ENCODE results near the gene RRAS2. TPM values are rescaled to one million over a fixed set of nuclear protein-coding genes. Genes with fewer than 3 reads are reported as not detected.

The RRAS2 gene
- total and polyA plus RNA-seq, 9 of the 15 experiments (the other 6 are each of a cell fraction or from before 2014, with no cell fraction given), result 9.4 to 47.5 (median 37.6) TPM

DNA sequence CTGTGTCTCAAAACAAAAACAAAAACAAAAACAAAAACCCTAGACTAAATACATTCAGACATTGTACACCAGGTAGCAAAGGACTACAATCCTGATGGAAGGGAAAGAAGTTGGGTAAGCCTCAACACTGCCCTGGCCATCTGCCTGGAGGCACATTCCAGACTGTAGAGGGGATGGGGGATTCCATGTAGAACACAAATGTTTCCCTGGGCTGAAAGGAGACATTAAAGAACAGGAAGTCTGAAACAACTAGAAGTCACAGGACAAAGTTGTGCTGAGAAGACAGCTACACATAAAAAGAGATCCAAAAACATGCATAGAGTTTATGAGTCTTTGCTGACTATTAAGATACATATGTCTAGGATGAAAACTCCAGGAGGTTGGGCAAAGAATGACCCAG is 83.9 kb downstream of the RRAS2 start:
- Histone ChIP-seq H3K4me1 (replicated peaks in 1 of 2; ENCODE audit: control insufficient read depth in 2 of 2, insufficient read depth in 2 of 2, low read length in 2 of 2) (no peaks in the 10 kb centered on the region; a peak in 1 of 5 replicates), H3K27ac (ENCODE audit: extremely low read depth, low read depth, low read length) (no peak overlapping the region), H4K20me1 (replicated peaks; ENCODE audit: control insufficient read depth, insufficient read depth, low read length) (no peaks in the 10 kb centered on the region), H3K27me3 (ENCODE audit: control insufficient read depth in 2 of 2, insufficient read depth in 2 of 2, low read length in 2 of 2) (no peaks in the 10 kb centered on the region), H3K4me3 (no peak overlapping the region), H3K9me3 (replicated peaks; ENCODE audit: control insufficient read depth, insufficient read depth, low read depth, low read length) (no peaks in the 10 kb centered on the region), H3K4me2 (ENCODE audit: insufficient read depth, low read length) (no peak overlapping the region), H3K9ac (ENCODE audit: insufficient read depth in 1 of 2, low read depth in 2 of 2, low read length in 2 of 2) (no peak overlapping the region), H3K79me2 (ENCODE audit: control insufficient read depth, insufficient read depth, low read length) (no peaks in the 10 kb centered on the region), H3K36me3 (ENCODE audit: control insufficient read depth, insufficient read depth, low read length) (peaks cover 2% of the 10 kb centered on the region; the same call in 2 of the 3 replicates), H2AFZ (ENCODE audit: low read depth, low read length) (no peak overlapping the region), H3K9me1 (ENCODE audit: control insufficient read depth, insufficient read depth, low read length) (no peaks in the 10 kb centered on the region)
- FAIRE-seq, result no peak
- no peak for ATAC-seq
- CTCF ChIA-PET (ENCODE audit: low intra/inter-chr PET ratio), result no interaction called here
- intact Hi-C loops (cut with micrococcal nuclease), result no loop called here
- POLR2A ChIA-PET, result no interaction called here
- BruUV-seq (replicated peaks), result no TSS peak
- in situ Hi-C loops (cut with MboI), result no loop called here
- DNase-seq (ENCODE audit: extremely low read depth in 1 of 4, low spot score in 3 of 4), result no peak
- no peak for TF ChIP-seq SRF (CRISPR knock-in tag; IDR thresholded peaks at IDR 0.05)
- TF ChIP-seq, protein P1, sequence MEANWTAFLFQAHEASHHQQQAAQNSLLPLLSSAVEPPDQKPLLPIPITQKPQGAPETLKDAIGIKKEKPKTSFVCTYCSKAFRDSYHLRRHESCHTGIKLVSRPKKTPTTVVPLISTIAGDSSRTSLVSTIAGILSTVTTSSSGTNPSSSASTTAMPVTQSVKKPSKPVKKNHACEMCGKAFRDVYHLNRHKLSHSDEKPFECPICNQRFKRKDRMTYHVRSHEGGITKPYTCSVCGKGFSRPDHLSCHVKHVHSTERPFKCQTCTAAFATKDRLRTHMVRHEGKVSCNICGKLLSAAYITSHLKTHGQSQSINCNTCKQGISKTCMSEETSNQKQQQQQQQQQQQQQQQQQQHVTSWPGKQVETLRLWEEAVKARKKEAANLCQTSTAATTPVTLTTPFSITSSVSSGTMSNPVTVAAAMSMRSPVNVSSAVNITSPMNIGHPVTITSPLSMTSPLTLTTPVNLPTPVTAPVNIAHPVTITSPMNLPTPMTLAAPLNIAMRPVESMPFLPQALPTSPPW (CRISPR knock-in tag; IDR thresholded peaks at IDR 0.05), result no peak
- no peak for TF ChIP-seq SIN3A (IDR thresholded peaks at IDR 0.05; ENCODE audit: borderline replicate concordance in 2 of 2, control insufficient read depth in 1 of 2, low read depth in 2 of 2, low read length in 2 of 2)
- no peak for TF ChIP-seq STAT5A (IDR thresholded peaks at IDR 0.05; ENCODE audit: borderline replicate concordance, low read length)
- TF ChIP-seq TOE1 (IDR thresholded peaks at IDR 0.05; ENCODE audit: borderline replicate concordance), result no peak
- no peak for TF ChIP-seq TOE1 (CRISPR knock-in tag; IDR thresholded peaks at IDR 0.05; ENCODE audit: borderline replicate concordance, low read depth)
- TF ChIP-seq, protein P2, sequence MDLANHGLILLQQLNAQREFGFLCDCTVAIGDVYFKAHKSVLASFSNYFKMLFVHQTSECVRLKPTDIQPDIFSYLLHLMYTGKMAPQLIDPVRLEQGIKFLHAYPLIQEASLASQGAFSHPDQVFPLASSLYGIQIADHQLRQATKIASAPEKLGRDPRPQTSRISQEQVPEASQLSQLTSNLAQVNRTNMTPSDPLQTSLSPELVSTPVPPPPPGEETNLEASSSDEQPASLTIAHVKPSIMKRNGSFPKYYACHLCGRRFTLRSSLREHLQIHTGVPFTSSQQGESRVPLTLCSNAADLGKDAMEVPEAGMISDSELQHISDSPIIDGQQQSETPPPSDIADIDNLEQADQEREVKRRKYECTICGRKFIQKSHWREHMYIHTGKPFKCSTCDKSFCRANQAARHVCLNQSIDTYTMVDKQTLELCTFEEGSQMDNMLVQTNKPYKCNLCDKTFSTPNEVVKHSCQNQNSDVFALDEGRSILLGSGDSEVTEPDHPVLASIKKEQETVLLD (IDR thresholded peaks at IDR 0.05), result no peak
- TF ChIP-seq TCFL5 (CRISPR knock-in tag; conservative IDR thresholded peaks at IDR 0.05), result no peak
